Activated T-cell treated with anti-CD3 and anti-CD28 coated beads, Interleukin-2, amount 50 U/mL, for 72 hours (primary cell): ENCODE data around the gene SINHCAF. TPM values are rescaled to one million over a fixed set of nuclear protein-coding genes. Genes with fewer than 3 reads are reported as not detected.

Experiments
- ATAC-seq, 2 donors: fragments of 150-1000 bp; cut with Tn5 transposase; replicated peaks in 1 of 2; 2 replicates each; pipeline ENCODE4 v1.10.0; 2021; ENCODE audit warnings: moderate library complexity in 2 of 2, mild to moderate bottlenecking in 1 of 2
- DNase-seq, 2 donors: peaks; one replicate each; pipeline ENCODE4 v3.0.0; 2021 to 2022; ENCODE audit warnings: mixed read lengths in 1 of 2
- H3K27ac Mint-ChIP-seq: one replicate; pipeline ENCODE4 v1.8.0; 2022; ENCODE audit warnings: mild to moderate bottlenecking, moderate library complexity, mixed read lengths
- H3K27me3 Mint-ChIP-seq: one replicate; pipeline ENCODE4 v1.8.0; 2022; ENCODE audit warnings: low read depth, mixed read lengths
- H3K36me3 Mint-ChIP-seq, 2 donors: one replicate each; pipeline ENCODE4 v1.8.0; 2022; ENCODE audit warnings: mixed read lengths in 2 of 2, mild to moderate bottlenecking in 1 of 2; ENCODE audit not compliant: insufficient read depth in 2 of 2
- H3K4me1 Mint-ChIP-seq: one replicate; pipeline ENCODE4 v1.8.0; 2022; ENCODE audit warnings: low read depth, mixed read lengths
- H3K4me3 Mint-ChIP-seq, 2 donors: one replicate each; pipeline ENCODE4 v1.8.0; 2022; ENCODE audit warnings: mild to moderate bottlenecking in 2 of 2, mixed read lengths in 2 of 2, moderate library complexity in 2 of 2
- H3K9me3 Mint-ChIP-seq, 2 donors: one replicate each; pipeline ENCODE4 v1.8.0; 2022; ENCODE audit warnings: mixed read lengths in 2 of 2
- total RNA-seq, 2 donors: library from RNA; stranded (reverse); gene quantifications; one replicate each; pipeline ENCODE4 v1.2.3, GENCODE V29; 2022

Gene SINHCAF
- total RNA-seq, 2 donors from 2014 or later: 189 to 216 TPM

- Mint-ChIP-seq H3K9me3 (no peaks in the 10 kb centered on the region), H3K4me3 (no peak overlapping the region), H3K27ac (no peak overlapping the region), H3K4me1 (peaks cover 12% of the 10 kb centered on the region), H3K27me3 (peaks cover 38% of the 10 kb centered on the region), H3K36me3 (no peaks in the 10 kb centered on the region)
- DNase-seq (no peak), ATAC-seq (peak; percentile 41 to 56)
Measured at GRCh38 chr12:31236998-31237637, 88.8 kb downstream of the SINHCAF start.

GRCh38 chr12:31235868-31236395 lies 90.0 kb downstream of the SINHCAF start:
- peaks cover 42% of the 10 kb centered on the region for H3K27me3 Mint-ChIP-seq
- no peak overlapping the region for H3K4me3 Mint-ChIP-seq
- no peaks in the 10 kb centered on the region for H3K9me3 Mint-ChIP-seq
- ATAC-seq: no peak
- no peaks in the 10 kb centered on the region for H3K36me3 Mint-ChIP-seq
- no peak overlapping the region for H3K27ac Mint-ChIP-seq
- peaks cover 12% of the 10 kb centered on the region for H3K4me1 Mint-ChIP-seq
- DNase-seq: no peak

GRCh38 chr12:31234955-31235867 lies 90.7 kb downstream of the SINHCAF start:
- peaks cover 12% of the 10 kb centered on the region for H3K4me1 Mint-ChIP-seq
- no peaks in the 10 kb centered on the region for H3K9me3 Mint-ChIP-seq
- H3K27ac Mint-ChIP-seq: no peak overlapping the region
- DNase-seq (no peak), ATAC-seq (no peak)
- no peak overlapping the region for H3K4me3 Mint-ChIP-seq
- H3K27me3 Mint-ChIP-seq: peaks cover 35% of the 10 kb centered on the region
- no peaks in the 10 kb centered on the region for H3K36me3 Mint-ChIP-seq

- no peaks in the 10 kb centered on the region for H3K9me3 Mint-ChIP-seq
- DNase-seq (no peak), ATAC-seq (no peak)
- no peak overlapping the region for H3K4me3 Mint-ChIP-seq
- no peak overlapping the region for H3K27ac Mint-ChIP-seq
- H3K27me3 Mint-ChIP-seq: peaks cover 35% of the 10 kb centered on the region
- H3K4me1 Mint-ChIP-seq: peaks cover 12% of the 10 kb centered on the region
- no peaks in the 10 kb centered on the region for H3K36me3 Mint-ChIP-seq
Measured at GRCh38 chr12:31234053-31234840, 91.7 kb downstream of the SINHCAF start.

- H3K27me3 Mint-ChIP-seq: peaks cover 35% of the 10 kb centered on the region
- ATAC-seq (no peak), DNase-seq (no peak)
- no peaks in the 10 kb centered on the region for H3K9me3 Mint-ChIP-seq
- H3K36me3 Mint-ChIP-seq: no peaks in the 10 kb centered on the region
- H3K27ac Mint-ChIP-seq: no peak overlapping the region
- H3K4me3 Mint-ChIP-seq: no peak overlapping the region
- peaks cover 12% of the 10 kb centered on the region for H3K4me1 Mint-ChIP-seq
Measured at GRCh38 chr12:31233061-31233730, 92.8 kb downstream of the SINHCAF start.

- no peak overlapping the region for H3K4me3 Mint-ChIP-seq
- H3K36me3 Mint-ChIP-seq: no peaks in the 10 kb centered on the region
- H3K9me3 Mint-ChIP-seq: no peaks in the 10 kb centered on the region
- peaks cover 5% of the 10 kb centered on the region for H3K4me1 Mint-ChIP-seq
- H3K27ac Mint-ChIP-seq: no peak overlapping the region
- ATAC-seq (no peak), DNase-seq (no peak)
- H3K27me3 Mint-ChIP-seq: peaks cover 28% of the 10 kb centered on the region
Measured at GRCh38 chr12:31232361-31232965, 93.5 kb downstream of the SINHCAF start.

GRCh38 chr12:31231611-31232360 lies 94.2 kb downstream of the SINHCAF start:
- no peak overlapping the region for H3K27ac Mint-ChIP-seq
- ATAC-seq: no peak
- no peak overlapping the region for H3K4me3 Mint-ChIP-seq
- DNase-seq: no peak
- H3K9me3 Mint-ChIP-seq: no peaks in the 10 kb centered on the region
- H3K4me1 Mint-ChIP-seq: no peaks in the 10 kb centered on the region
- peaks cover 21% of the 10 kb centered on the region for H3K27me3 Mint-ChIP-seq
- no peaks in the 10 kb centered on the region for H3K36me3 Mint-ChIP-seq
